ENCODE data around the gene KLHL17. TPM values are rescaled to one million over a fixed set of nuclear protein-coding genes. Genes with fewer than 3 reads are reported as not detected.

KLHL17 gene
- polyA plus RNA-seq, 1 donor (not counting 4 experiments of a cell fraction or from before 2014, with no cell fraction given): 6.5 TPM

GRCh38 chr1:1014799-1015681 is 54.7 kb downstream of the KLHL17 start:
- Histone ChIP-seq H3K27ac (ENCODE audit: control insufficient read depth, insufficient read depth, low read length) (no peak overlapping the region), H3K4me3 (ENCODE audit: control insufficient read depth in 2 of 3, extremely low read depth in 1 of 3, insufficient read depth in 2 of 3, low read depth in 1 of 3, low read length in 3 of 3) (peak overlapping the region in 1 of 3 experiments; percentile 66), H3K9ac (ENCODE audit: control insufficient read depth, extremely low read depth, insufficient read depth, low read length) (no peak overlapping the region), H4K20me1 (ENCODE audit: control insufficient read depth, extremely low read depth, insufficient read depth, low read length) (no peaks in the 10 kb centered on the region), H3K36me3 (ENCODE audit: control insufficient read depth in 2 of 2, extremely low read depth in 1 of 2, insufficient read depth in 2 of 2, low read length in 2 of 2) (no peaks in the 10 kb centered on the region), H3K4me1 (ENCODE audit: control insufficient read depth, extremely low read depth, insufficient read depth, low read length) (peaks cover 12% of the 10 kb centered on the region), H2AFZ (ENCODE audit: control insufficient read depth, low read length) (no peak overlapping the region), H3K9me3 (ENCODE audit: control insufficient read depth, low read depth, low read length) (no peaks in the 10 kb centered on the region), H3K9me1 (ENCODE audit: control insufficient read depth, extremely low read depth, insufficient read depth, low read length) (no peaks in the 10 kb centered on the region), H3K27me3 (ENCODE audit: control insufficient read depth, extremely low read depth, insufficient read depth, low read length) (no peaks in the 10 kb centered on the region), H3K79me2 (ENCODE audit: control insufficient read depth, insufficient read depth, low read length) (peaks cover 9% of the 10 kb centered on the region), H3K4me2 (ENCODE audit: control insufficient read depth, extremely low read depth, insufficient read depth, low read depth, low read length) (peak overlapping the region; percentile 98)
- DNase-seq (ENCODE audit: low read depth, low spot score) (no peak), FAIRE-seq (no peak)
- peak in 2 of 3 experiments; percentile 23 to 70 for TF ChIP-seq CTCF (optimal IDR thresholded peaks at IDR 0.05 in 1 of 3, IDR thresholded peaks at IDR 0.05 in 1 of 3, conservative IDR thresholded peaks at IDR 0.05 in 1 of 3; ENCODE audit: extremely low read depth in 1 of 3, insufficient read depth in 2 of 3, low read length in 3 of 3)
- TF ChIP-seq EZH2 (IDR thresholded peaks at IDR 0.05; ENCODE audit: low read length): no peak
- dilution Hi-C loops (cut with MboI; ENCODE audit: extremely low pct_ligation_motif_present, low sequenced_read_pairs): no loop called here

Small RNA genes within 50 kb of the gene (small RNA-seq; reads per million reads assigned to genes)
- gene AL645608.3 (ENCODE audit: insufficient read length in 3 of 3, low read depth in 3 of 3, low replicate concordance in 1 of 3) (0 reads per million in 3 experiments), gene AL645608.4 (ENCODE audit: insufficient read length in 3 of 3, low read depth in 3 of 3, low replicate concordance in 1 of 3) (0 reads per million in 3 experiments)

Other genes with a start within 250 kb of the KLHL17 start
- 0.03 TPM in 1 of 3 replicates, not detected in the others for gene SAMD11, start 36.7 kb upstream of the KLHL17 start, polyA plus RNA-seq
- gene NOC2L, start 1.3 kb upstream of the KLHL17 start, polyA plus RNA-seq: 51.0 to 74.0 TPM (median 51.8 TPM) in 3 replicates
- 2.5 to 4.9 TPM (median 3.8 TPM) in 3 replicates for gene PLEKHN1, start 5.9 kb downstream of the KLHL17 start, polyA plus RNA-seq
- gene PERM1, start 21.5 kb downstream of the KLHL17 start, polyA plus RNA-seq: not detected in 3 replicates
- 3.0 to 14.7 TPM (median 3.1 TPM) in 3 replicates for gene HES4, start 39.5 kb downstream of the KLHL17 start, polyA plus RNA-seq
- 222 to 711 TPM (median 246 TPM) in 3 replicates for gene ISG15, start 52.9 kb downstream of the KLHL17 start, polyA plus RNA-seq
- 72.4 to 128 TPM (median 115 TPM) in 3 replicates for gene AGRN, start 59.5 kb downstream of the KLHL17 start, polyA plus RNA-seq
- gene RNF223, start 113.7 kb downstream of the KLHL17 start, polyA plus RNA-seq: 0.22 to 0.45 TPM (median 0.32 TPM) in 3 replicates
- gene C1orf159, start 155.5 kb downstream of the KLHL17 start, polyA plus RNA-seq: 6.1 to 8.8 TPM (median 8.0 TPM) in 3 replicates
- not detected in 3 replicates for gene TTLL10, start 213.3 kb downstream of the KLHL17 start, polyA plus RNA-seq
- 0.09 to 0.63 TPM (median 0.21 TPM) in 3 replicates for gene TNFRSF18, start 246.0 kb downstream of the KLHL17 start, polyA plus RNA-seq